Bronchial epithelial cell (primary cell): ENCODE data around the gene SCD5. TPM values are rescaled to one million over a fixed set of nuclear protein-coding genes. Genes with fewer than 3 reads are reported as not detected.

Experiments
- DNase-seq: peaks from one replicate; pipeline ENCODE4 v3.0.0-alpha.2; 2010; ENCODE audit warnings: low read depth
- FAIRE-seq: peaks from 2 replicates; lab custom pipeline; 2011; peaks lifted over from hg19 to GRCh38; lab: Jason Lieb, UNC
- H3K27me3 ChIP-seq: 2 replicates; pipeline ENCODE4 v1.5.1; 2011; ENCODE audit warnings: low read length; ENCODE audit not compliant: control insufficient read depth, insufficient read depth
- H3K36me3 ChIP-seq: 2 replicates; pipeline ENCODE4 v1.5.1; 2011; ENCODE audit warnings: low read length; ENCODE audit not compliant: control insufficient read depth, insufficient read depth
- H3K4me3 ChIP-seq: 2 replicates; pipeline ENCODE4 v1.5.1; 2011; ENCODE audit warnings: mild to moderate bottlenecking, low read depth, low read length, control low read depth
- total RNA-seq: library from RNA; depleted of rRNA; stranded (reverse); fragments of >200 nt; gene quantifications from 2 replicates; pipeline ENCODE4 v1.2.1, GENCODE V29; 2014
- TF ChIP-seq, protein P1 (sequence below): IDR thresholded peaks from 2 replicates; pipeline ENCODE4 v1.5.1; 2011; ENCODE audit warnings: mild to moderate bottlenecking, moderate library complexity, low read length, control low read depth, inconsistent platforms; ENCODE audit not compliant: insufficient read depth, severe bottlenecking

SCD5 gene
- total RNA-seq, 1 donor from 2014 or later: 1.3 TPM

DNA sequence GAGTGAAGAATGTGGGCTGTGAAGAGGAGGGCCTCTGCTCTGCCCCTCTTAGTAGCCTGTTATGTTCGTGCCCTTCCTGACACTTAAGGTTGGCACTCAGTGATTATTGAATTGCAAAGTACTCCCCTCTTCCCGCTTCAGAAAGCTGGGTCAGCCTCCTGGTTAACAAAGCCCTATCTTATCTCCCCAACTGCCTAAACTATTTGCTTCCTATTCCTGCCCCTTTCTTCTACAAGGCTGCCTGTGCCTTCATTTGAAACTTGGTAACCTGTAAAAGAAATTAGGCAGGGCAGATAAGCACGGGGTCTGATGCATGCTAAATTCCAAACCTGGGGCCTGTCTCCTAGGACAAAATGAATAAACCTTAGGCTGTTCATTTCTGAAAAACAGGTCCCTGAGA is 213.7 kb downstream of the SCD5 start:
- TF ChIP-seq, protein P1, sequence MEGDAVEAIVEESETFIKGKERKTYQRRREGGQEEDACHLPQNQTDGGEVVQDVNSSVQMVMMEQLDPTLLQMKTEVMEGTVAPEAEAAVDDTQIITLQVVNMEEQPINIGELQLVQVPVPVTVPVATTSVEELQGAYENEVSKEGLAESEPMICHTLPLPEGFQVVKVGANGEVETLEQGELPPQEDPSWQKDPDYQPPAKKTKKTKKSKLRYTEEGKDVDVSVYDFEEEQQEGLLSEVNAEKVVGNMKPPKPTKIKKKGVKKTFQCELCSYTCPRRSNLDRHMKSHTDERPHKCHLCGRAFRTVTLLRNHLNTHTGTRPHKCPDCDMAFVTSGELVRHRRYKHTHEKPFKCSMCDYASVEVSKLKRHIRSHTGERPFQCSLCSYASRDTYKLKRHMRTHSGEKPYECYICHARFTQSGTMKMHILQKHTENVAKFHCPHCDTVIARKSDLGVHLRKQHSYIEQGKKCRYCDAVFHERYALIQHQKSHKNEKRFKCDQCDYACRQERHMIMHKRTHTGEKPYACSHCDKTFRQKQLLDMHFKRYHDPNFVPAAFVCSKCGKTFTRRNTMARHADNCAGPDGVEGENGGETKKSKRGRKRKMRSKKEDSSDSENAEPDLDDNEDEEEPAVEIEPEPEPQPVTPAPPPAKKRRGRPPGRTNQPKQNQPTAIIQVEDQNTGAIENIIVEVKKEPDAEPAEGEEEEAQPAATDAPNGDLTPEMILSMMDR: no peak
- DNase-seq (no peak), FAIRE-seq (no peak)
- no peak overlapping the region for H3K4me3 ChIP-seq
- no peaks in the 10 kb centered on the region for H3K36me3 ChIP-seq
- no peaks in the 10 kb centered on the region for H3K27me3 ChIP-seq

DNA sequence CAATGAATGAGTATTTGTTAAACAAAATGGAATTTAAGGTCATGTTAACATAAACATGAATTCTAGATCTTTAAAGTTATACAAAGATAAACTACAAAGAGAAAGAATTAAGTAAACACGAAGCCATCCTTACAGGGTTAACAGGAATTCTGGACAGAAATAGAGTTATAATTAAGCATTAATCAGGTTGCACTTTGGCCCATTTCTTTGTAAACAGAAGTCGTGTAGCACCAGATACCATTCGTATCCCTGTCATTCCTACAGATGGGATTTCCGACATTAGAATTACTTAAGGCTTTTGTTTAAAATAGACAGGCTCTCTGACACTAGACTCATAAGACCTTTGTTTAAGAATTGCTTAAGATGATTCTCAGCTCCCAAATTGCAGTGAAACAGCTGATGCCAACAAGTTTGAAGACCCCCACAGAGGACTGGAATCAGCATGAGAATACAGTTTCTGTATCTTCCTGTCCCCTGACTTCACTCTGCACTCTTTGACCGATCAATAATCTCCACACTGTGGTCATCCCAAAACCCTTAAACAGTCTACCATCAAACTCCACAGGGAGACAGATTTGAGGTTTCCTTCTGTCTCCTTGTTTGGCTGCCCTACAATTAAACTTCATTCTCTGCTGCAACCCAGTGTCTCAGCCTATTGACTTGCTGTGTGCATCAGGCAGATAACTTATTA is 214.6 kb downstream of the SCD5 start:
- no peak for FAIRE-seq
- H3K36me3 ChIP-seq: no peaks in the 10 kb centered on the region
- TF ChIP-seq, protein P1: no peak
- no peaks in the 10 kb centered on the region for H3K27me3 ChIP-seq
- no peak overlapping the region for H3K4me3 ChIP-seq
- no peak for DNase-seq

DNA sequence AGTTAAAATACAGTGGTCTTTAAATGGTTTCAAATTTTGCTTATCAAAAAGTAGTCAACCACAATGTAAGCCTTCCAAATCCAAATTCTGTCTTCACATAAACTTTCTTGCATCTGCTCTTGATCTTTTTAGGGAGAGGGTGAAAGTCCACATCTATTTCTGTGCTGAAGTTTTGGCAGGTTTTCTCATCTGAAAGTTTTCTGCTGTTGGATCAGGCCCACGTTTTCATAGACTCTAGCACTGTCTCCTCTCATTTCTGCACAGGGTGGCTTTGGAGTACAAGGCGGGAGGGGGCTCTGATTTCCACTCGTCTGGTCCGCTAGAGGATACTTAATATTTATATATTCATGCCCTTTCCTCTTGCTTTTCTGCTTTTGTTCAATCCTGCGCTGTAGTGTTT is 218.7 kb downstream of the SCD5 start:
- TF ChIP-seq, protein P1: no peak
- FAIRE-seq: no peak
- DNase-seq: no peak
- Histone ChIP-seq H3K4me3 (no peak overlapping the region), H3K36me3 (no peaks in the 10 kb centered on the region), H3K27me3 (no peaks in the 10 kb centered on the region)

Other genes with a start within 250 kb of the SCD5 start
- under 0.01 and 0.13 TPM in 2 replicates for gene TMEM150C, start 236.8 kb downstream of the SCD5 start, total RNA-seq
- 96.0 and 128 TPM in 2 replicates for gene SEC31A, start 92.4 kb upstream of the SCD5 start, total RNA-seq
- 2.9 TPM in 2 replicates for gene THAP9, start 101.9 kb upstream of the SCD5 start, total RNA-seq
- gene LIN54, start 212.0 kb upstream of the SCD5 start, total RNA-seq: 6.6 and 9.6 TPM in 2 replicates
- gene COPS4, start 236.4 kb upstream of the SCD5 start, total RNA-seq: 41.6 and 42.2 TPM in 2 replicates